Astrocyte (in vitro differentiated cells and primary cell): ENCODE data around the gene ADCY1. TPM values are rescaled to one million over a fixed set of nuclear protein-coding genes. Genes with fewer than 3 reads are reported as not detected.

Experiments
- DNase-seq: peaks from one replicate; pipeline ENCODE4 v3.0.0-alpha.2; 2010; ENCODE audit warnings: low read depth
- FAIRE-seq: peaks from 2 replicates; lab custom pipeline; 2011; peaks lifted over from hg19 to GRCh38; lab: Jason Lieb, UNC
- H2AFZ ChIP-seq: 2 replicates; pipeline ENCODE4 v1.6.0; 2012; ENCODE audit warnings: low read depth, low read length, inconsistent platforms
- H3K27ac ChIP-seq: 2 replicates; pipeline ENCODE4 v1.5.1; 2011; ENCODE audit warnings: low read depth, low read length, inconsistent platforms
- H3K27me3 ChIP-seq: 2 replicates; pipeline ENCODE4 v1.6.0; 2011; ENCODE audit warnings: low read length, inconsistent platforms; ENCODE audit not compliant: insufficient read depth
- H3K36me3 ChIP-seq: 2 replicates; pipeline ENCODE4 v1.5.1; 2011; ENCODE audit warnings: low read length, inconsistent platforms; ENCODE audit not compliant: insufficient read depth
- H3K4me1 ChIP-seq: 2 replicates; pipeline ENCODE4 v1.5.1; 2011; ENCODE audit warnings: low read length, inconsistent platforms; ENCODE audit not compliant: insufficient read depth
- H3K4me2 ChIP-seq: 2 replicates; pipeline ENCODE4 v1.6.0; 2012; ENCODE audit warnings: low read length, inconsistent platforms
- H3K4me3 ChIP-seq: 2 replicates; pipeline ENCODE4 v1.5.1; 2011; ENCODE audit warnings: low read depth, mild to moderate bottlenecking, low read length, inconsistent platforms; ENCODE audit not compliant: insufficient read depth
- H3K79me2 ChIP-seq: 2 replicates; pipeline ENCODE4 v1.6.0; 2012; ENCODE audit warnings: mild to moderate bottlenecking, low read length, inconsistent platforms; ENCODE audit not compliant: insufficient read depth
- H3K9ac ChIP-seq: 2 replicates; pipeline ENCODE4 v1.6.0; 2012; ENCODE audit warnings: mild to moderate bottlenecking, low read length, inconsistent platforms
- H3K9me3 ChIP-seq: 2 replicates; pipeline ENCODE4 v1.5.1; 2012; ENCODE audit warnings: low read depth, mild to moderate bottlenecking, low read length, inconsistent platforms; ENCODE audit not compliant: insufficient read depth
- H4K20me1 ChIP-seq: 2 replicates; pipeline ENCODE4 v1.6.0; 2012; ENCODE audit warnings: low read length, inconsistent platforms; ENCODE audit not compliant: insufficient read depth
- H3K27ac Mint-ChIP-seq: one replicate; pipeline ENCODE4 v1.8.0; 2021; ENCODE audit warnings: mild to moderate bottlenecking, mixed read lengths; ENCODE audit not compliant: unreplicated experiment
- H3K27me3 Mint-ChIP-seq: one replicate; pipeline ENCODE4 v1.8.0; 2021; ENCODE audit warnings: low read depth, mixed read lengths; ENCODE audit not compliant: unreplicated experiment
- H3K36me3 Mint-ChIP-seq: one replicate; pipeline ENCODE4 v1.8.0; 2021; ENCODE audit warnings: low read depth, mixed read lengths; ENCODE audit not compliant: unreplicated experiment
- H3K4me1 Mint-ChIP-seq: one replicate; pipeline ENCODE4 v1.8.0; 2021; ENCODE audit warnings: low read depth, mixed read lengths; ENCODE audit not compliant: unreplicated experiment
- H3K4me3 Mint-ChIP-seq: one replicate; pipeline ENCODE4 v1.8.0; 2021; ENCODE audit warnings: mild to moderate bottlenecking, moderate library complexity, mixed read lengths; ENCODE audit not compliant: unreplicated experiment
- H3K9me3 Mint-ChIP-seq: one replicate; pipeline ENCODE4 v1.8.0; 2021; ENCODE audit warnings: mild to moderate bottlenecking, mixed read lengths; ENCODE audit not compliant: unreplicated experiment
- EZH2 ChIP-seq: IDR thresholded peaks from 2 replicates; pipeline ENCODE4 v1.6.1; 2012; ENCODE audit warnings: mild to moderate bottlenecking, low read length, inconsistent platforms; ENCODE audit not compliant: insufficient read depth
- total RNA-seq: library from RNA; stranded (reverse); gene quantifications from 2 replicates; pipeline ENCODE4 v1.2.1, GENCODE V29; 2021
- TF ChIP-seq, protein P1 (sequence below): IDR thresholded peaks from 2 replicates; pipeline ENCODE4 v1.5.1; 2011; ENCODE audit warnings: low read depth, mild to moderate bottlenecking, inconsistent platforms, low read length, moderate library complexity; ENCODE audit not compliant: insufficient read depth

Gene ADCY1
- total RNA-seq, 1 donor from 2014 or later, result 1.6 TPM

DNA sequence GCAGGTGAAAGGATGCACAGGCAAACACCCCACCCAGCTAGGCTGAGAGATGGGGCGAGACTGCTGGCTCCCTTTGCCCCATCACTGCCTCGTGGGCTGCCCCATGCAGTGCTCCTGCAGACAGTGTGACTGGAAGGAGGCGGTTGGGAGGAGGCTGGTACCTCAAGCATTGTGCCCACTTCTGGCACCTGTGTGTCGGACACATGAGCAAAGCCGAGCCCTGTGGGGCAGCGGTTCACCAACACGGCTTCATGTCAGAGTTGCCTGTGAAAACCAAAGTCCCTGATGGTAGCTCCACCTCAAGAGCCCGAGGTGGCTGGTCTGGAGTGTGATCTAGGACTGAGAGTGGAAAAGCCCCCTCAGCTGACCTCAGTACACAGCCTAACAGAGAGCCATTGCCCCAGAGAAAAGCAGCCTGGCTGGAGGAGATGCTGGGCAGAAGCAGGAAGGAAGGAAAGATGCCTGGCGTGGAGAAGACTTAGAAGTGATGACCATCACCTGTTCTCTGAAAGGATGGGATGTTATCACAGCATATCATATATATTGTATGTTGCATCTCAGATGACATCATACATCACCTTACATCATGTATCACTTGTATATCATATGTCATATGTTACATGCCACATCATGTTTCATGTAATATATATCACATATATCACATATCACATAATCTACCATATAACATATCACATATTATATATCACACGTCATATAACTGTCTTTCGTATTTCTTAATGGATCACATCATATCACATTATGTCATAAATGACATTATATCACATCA lies 75.6 kb downstream of the ADCY1 start:
- H3K9me3 Mint-ChIP-seq, result no peaks in the 10 kb centered on the region
- Histone ChIP-seq H3K4me1 (no peaks in the 10 kb centered on the region), H3K4me2 (no peak overlapping the region), H3K9ac (no peak overlapping the region), H3K9me3 (no peaks in the 10 kb centered on the region), H3K27me3 (no peaks in the 10 kb centered on the region), H2AFZ (no peak overlapping the region), H3K79me2 (no peaks in the 10 kb centered on the region), H3K27ac (no peak overlapping the region), H4K20me1 (no peaks in the 10 kb centered on the region), H3K4me3 (no peak overlapping the region), H3K36me3 (no peaks in the 10 kb centered on the region)
- no peak overlapping the region for H3K27ac Mint-ChIP-seq
- FAIRE-seq, result no peak
- no peak for DNase-seq
- no peaks in the 10 kb centered on the region for H3K4me1 Mint-ChIP-seq
- peaks cover 1% of the 10 kb centered on the region for H3K27me3 Mint-ChIP-seq
- no peaks in the 10 kb centered on the region for H3K36me3 Mint-ChIP-seq
- no peak overlapping the region for H3K4me3 Mint-ChIP-seq
- no peak for TF ChIP-seq EZH2
- TF ChIP-seq, protein P1, sequence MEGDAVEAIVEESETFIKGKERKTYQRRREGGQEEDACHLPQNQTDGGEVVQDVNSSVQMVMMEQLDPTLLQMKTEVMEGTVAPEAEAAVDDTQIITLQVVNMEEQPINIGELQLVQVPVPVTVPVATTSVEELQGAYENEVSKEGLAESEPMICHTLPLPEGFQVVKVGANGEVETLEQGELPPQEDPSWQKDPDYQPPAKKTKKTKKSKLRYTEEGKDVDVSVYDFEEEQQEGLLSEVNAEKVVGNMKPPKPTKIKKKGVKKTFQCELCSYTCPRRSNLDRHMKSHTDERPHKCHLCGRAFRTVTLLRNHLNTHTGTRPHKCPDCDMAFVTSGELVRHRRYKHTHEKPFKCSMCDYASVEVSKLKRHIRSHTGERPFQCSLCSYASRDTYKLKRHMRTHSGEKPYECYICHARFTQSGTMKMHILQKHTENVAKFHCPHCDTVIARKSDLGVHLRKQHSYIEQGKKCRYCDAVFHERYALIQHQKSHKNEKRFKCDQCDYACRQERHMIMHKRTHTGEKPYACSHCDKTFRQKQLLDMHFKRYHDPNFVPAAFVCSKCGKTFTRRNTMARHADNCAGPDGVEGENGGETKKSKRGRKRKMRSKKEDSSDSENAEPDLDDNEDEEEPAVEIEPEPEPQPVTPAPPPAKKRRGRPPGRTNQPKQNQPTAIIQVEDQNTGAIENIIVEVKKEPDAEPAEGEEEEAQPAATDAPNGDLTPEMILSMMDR, result no peak

DNA sequence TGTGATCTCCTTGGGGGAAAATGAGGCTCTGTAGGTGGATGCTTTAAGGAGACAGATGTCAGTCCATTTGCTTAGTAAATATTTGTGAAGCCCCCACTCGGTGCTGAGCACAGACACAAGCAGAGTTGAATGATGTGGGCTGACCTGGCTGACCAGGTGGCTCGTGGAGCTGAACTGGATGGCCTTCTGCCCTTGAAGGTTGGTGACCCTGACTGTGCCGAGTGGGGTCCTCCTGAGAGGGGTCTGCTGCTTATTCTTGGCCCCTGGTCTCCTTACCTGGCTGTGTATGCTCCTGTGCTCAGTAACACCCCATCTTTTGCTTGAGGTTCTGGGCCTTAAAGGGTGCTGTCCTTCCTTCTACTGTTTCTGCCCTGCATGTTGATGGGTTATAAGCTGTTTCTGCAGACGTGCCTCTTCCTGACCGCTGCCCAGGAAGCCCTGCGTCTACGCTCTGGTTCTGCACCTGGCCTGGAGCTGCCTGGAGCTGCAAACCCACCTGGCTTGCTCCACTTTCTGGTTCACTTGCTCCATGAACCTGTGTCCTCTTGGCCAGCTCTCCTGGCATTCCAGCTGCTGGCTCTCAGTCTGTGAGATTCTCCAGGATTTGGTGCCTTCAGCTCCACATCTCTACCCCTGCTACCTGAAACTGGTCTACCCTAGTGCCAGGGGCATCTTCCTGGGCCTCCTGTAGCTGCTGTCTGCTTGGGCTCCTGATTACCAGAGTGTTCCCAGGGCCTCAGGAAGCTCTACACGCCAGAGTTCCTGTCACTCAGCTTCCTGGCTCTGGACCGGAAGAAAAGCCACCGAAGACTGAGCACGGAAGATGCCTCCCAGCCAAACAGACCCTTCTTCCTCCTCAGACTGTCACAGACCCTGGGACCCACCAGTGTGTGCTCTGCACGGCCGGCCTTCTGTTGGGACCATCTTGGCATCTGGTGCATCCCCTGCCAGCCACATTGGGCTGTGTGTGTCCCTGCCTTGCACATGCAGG lies 76.5 kb downstream of the ADCY1 start:
- no peaks in the 10 kb centered on the region for H3K4me1 Mint-ChIP-seq
- Histone ChIP-seq H3K27ac (no peak overlapping the region), H3K4me1 (no peaks in the 10 kb centered on the region), H4K20me1 (no peaks in the 10 kb centered on the region), H3K9me3 (no peaks in the 10 kb centered on the region), H3K9ac (no peak overlapping the region), H3K36me3 (no peaks in the 10 kb centered on the region), H3K4me3 (no peak overlapping the region), H2AFZ (no peak overlapping the region), H3K79me2 (no peaks in the 10 kb centered on the region), H3K4me2 (no peak overlapping the region), H3K27me3 (no peaks in the 10 kb centered on the region)
- no peak overlapping the region for H3K4me3 Mint-ChIP-seq
- no peak for DNase-seq
- H3K9me3 Mint-ChIP-seq, result peaks cover 2% of the 10 kb centered on the region
- H3K36me3 Mint-ChIP-seq, result no peaks in the 10 kb centered on the region
- FAIRE-seq, result no peak
- H3K27me3 Mint-ChIP-seq, result peaks cover 1% of the 10 kb centered on the region
- TF ChIP-seq, protein P1, result no peak
- TF ChIP-seq EZH2, result no peak
- no peak overlapping the region for H3K27ac Mint-ChIP-seq
